ENCODE measurements around the gene LIF.
"Not testable (repeated sequence)": the region's sequence is repeated elsewhere in the genome, so short reads cannot be mapped to it uniquely, and the experiment has no call there.

Gene LIF

GRCh38 chr22:30241576-30242371, 4.8 kb downstream of the LIF start:
- no peak for DNase-seq (ENCODE audit: low spot score)

- no peak for DNase-seq (ENCODE audit: low spot score)
These were observed 5.8 kb downstream of the LIF start for GRCh38 chr22:30240541-30241417.

GRCh38 chr22:30239488-30240405, 6.8 kb downstream of the LIF start:
- DNase-seq (ENCODE audit: low spot score): no peak

GRCh38 chr22:30238661-30239487, 7.7 kb downstream of the LIF start:
- no peak for DNase-seq (ENCODE audit: low spot score)

DNA sequence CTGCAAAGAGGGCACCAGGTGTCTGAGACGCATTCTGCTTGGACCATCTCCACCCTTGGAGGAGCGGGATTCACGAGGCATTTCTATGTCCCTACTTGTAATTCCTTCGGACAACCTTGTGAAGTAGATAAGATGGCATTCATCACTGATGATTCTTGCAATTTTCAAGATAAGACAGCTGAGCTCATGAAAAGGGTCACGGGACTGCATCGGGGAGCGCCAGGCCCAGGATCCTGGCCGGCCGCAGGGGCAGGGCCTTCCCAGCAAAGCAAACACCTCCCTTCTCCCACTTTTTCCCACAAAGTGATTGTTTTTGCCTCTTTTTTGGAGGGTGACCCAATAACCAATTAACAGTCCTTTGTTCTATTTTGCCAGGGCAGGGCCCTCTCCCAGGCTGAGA, 8.4 kb downstream of the LIF start:
- no peak for DNase-seq (ENCODE audit: low spot score)

GRCh38 chr22:30236875-30237274, 9.7 kb downstream of the LIF start:
- no peak for DNase-seq (ENCODE audit: low spot score)

DNA sequence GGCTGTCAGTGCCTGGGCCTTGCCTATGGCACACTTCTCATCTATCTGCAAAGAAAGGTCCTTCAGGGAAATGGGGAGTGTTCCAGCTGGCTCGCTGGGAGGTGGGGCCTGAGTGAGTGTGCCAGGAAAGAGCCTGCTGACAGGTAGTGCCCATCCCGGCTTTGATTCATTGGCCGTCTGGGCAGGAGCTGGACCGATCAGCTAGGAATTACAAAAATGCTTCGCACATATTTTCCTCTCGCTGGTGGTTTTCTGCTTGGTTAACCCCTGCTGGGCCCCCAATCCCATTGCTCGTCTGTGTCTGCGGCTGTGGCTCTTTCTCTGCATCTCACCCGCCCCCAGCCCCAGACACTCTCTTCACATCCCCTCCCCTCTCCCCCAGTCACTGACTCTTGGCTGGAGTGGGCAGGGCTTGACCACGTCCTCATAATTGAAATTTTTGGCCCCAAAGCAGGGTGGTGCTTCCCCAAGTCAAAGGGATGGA, 10.8 kb downstream of the LIF start:
- peak; percentile 78 for DNase-seq (ENCODE audit: low spot score)

DNA sequence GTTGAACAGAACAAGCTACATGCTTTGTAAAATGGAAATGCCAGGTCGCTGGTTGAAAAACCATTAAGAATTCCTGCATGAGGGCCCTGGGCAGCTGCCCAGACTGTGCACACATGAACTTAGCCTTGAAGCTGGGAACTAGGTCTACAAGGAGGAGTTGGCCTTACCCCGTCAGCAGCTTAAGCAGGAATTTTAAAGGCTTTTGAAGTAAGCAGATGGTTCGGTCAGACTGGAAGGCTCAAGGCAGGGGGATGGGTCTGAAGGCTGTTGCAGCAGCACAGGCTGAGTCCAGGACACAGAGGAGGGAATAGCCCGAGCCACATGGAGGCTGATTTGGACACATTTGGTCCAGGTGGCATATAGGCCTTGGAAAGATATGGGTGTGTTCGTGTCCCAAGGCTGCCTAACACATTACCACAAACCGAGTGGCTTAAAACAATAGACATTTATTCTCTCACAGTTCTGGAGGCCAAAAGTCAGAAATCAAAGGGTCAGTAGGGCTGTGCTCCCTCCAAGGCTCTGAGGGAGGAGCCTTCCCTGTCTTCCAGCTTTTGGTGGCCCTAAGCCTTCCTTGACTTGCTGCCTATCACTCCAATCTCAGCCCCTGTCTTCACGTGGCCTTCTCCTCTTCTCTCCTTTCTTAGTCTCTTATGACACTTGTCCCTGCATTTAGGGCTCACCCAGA, 11.6 kb downstream of the LIF start:
- DNase-seq (ENCODE audit: low spot score): no peak

DNA sequence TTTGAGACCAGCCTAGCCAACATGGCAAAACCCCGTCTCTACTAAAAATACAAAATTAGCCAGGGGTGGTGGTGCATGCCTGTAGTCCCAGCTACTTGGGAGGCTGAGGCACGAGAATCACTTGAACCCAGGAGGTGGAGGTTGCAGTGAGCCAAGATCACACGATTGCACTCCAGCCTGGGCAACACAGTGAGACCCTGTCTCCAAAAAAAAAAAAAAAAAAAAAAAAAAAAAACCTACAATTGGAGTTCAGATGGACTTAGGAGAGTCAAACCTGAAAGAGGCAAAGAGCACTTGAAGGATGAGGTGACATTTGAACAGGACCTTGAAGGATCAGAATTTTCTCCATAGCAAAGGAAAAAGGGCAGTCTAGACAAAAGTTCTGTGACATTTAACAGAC, 12.2 kb downstream of the LIF start:
- not testable (repeated sequence) for DNase-seq (ENCODE audit: low spot score)

DNA sequence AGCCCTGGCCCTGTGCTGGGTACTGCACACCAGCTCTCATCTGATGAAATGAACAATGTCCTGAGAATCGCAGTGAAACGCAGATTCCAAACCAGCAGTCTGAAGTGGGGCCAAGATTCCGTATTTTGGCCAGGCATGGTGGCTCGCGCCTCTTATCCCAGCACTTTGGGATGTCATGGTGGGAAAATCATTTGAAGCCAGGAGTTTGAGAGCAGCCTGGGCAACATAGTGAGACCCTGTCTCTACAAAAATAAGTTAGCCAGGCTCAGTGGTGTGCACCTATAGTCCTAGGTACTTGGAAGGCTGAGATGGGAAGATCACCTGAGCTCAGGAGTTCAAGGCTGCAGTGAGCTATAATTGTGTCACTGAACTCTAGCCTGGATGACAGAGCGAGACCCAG, 13.0 kb downstream of the LIF start:
- no peak for DNase-seq (ENCODE audit: low spot score)

- DNase-seq (ENCODE audit: low spot score): no peak
These were observed 13.8 kb downstream of the LIF start for GRCh38 chr22:30232716-30233218.

DNA sequence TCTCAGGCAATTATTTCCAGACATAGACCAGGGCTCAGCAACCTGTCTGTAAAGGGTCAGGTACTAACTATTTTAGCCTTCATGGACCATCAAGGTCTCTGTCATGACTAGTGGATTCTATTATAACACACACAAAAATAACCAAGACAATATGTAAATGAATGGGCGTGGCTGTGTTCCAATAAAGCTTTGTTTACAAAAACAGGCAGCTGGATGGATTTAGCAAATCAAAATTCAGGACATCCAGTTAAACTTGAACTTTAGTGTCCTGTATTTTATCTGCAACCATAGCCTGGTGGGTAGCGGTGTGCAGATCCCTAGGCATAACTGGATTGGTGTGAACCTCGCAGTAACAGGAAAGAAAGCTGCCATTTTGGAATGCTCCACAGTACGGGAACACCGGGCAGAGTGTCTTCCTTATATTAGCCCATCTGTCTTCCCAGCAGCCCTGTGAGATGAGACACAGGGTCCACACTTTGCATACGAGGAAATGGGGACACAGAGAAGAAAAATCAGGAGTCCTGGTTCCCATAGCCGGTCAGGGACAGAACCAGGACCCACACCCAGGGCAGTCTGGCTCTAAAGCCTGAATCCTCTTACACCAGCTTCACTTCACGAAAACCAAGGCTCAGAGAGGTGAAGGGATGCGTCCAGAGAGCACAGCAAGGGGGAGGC, 15.6 kb downstream of the LIF start:
- no peak for DNase-seq (ENCODE audit: low spot score)

DNA sequence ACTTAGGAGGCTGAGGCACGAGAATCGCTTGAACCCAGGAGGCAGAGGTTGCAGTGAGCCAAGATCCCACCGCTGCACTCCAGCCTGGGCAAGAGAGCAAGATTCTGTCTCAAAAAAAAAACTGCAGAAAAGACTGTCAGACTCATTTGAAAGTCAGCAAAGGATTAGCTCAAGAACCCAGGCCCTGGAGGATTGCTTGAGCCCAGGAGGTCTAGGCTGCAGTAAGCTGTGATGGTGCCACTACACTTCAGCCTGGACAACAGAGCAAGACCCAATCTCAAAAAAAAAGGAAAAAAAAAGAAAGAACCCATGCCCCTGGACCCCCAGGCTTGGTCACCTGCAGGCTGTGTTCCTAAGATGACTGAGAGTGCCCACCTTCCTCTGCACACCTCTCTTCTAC, 16.2 kb downstream of the LIF start:
- no peak for DNase-seq (ENCODE audit: low spot score)

DNA sequence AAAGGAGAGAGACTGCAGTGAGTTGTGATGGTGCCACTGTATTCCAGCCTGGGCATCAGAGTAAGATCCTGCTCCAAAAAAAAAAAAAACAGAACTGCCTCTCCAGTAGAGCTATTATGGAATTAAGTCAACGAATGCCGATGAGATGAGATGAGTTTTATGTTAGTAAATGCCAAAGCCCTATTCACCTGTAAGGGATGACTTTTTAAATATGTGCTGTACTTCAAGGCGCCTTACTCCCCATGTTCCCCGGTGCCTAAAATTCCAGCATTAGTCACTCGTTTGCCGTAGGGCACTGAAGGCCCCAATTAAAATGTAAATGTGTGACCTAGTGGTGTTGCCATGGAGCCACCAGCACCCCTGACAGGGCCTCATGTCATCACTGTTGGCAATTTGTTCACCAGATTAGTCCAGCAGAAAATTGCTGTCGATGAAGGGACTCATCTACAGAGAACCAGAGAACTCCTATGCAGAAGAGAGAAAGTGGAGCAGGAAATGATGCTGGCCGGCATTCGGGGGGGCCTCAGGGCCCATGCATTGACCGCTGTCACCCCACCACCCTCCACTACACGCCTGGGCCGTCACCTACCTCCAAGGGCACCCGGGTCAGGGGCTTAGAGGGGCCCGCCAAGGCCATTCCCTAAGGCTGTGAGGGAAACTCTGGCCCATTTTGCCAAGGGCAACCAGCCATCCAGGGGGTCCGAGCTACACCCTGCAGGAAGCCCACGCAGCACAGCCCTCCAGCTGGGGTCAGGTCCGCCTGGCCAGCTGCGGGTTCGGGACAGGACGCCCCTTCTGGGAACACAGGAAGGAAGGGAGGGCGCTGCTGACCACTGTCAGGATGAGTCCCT, 17.8 kb downstream of the LIF start:
- no peak for DNase-seq (ENCODE audit: low spot score)

GRCh38 chr22:30227438-30228228, 18.9 kb downstream of the LIF start:
- no peak for DNase-seq (ENCODE audit: low spot score)

- DNase-seq (ENCODE audit: low spot score): no peak
These were observed 20.2 kb downstream of the LIF start for GRCh38 chr22:30226192-30226832.

GRCh38 chr22:30225220-30225927, 21.2 kb downstream of the LIF start:
- DNase-seq (ENCODE audit: low spot score): no peak

All from AG08396 (cell line).